ENCODE data around the gene COL4A2. TPM values are rescaled to one million over a fixed set of nuclear protein-coding genes. Genes with fewer than 3 reads are reported as not detected.

COL4A2 gene
- total RNA-seq, 2 donors from 2014 or later: 999 to 1,135 TPM

GRCh38 chr13:110272227-110272626, 34.9 kb upstream of the COL4A2 start:
- H3K4me3 ChIP-seq: no peak overlapping the region
- DNase-seq (ENCODE audit: low spot score): no peak
- ATAC-seq (ENCODE audit: insufficient number of reproducible peaks, low FRiP score, low read depth): no peak
- no peaks in the 10 kb centered on the region for H3K27me3 ChIP-seq (replicated peaks; ENCODE audit: insufficient read depth)
- TF ChIP-seq, protein P1, sequence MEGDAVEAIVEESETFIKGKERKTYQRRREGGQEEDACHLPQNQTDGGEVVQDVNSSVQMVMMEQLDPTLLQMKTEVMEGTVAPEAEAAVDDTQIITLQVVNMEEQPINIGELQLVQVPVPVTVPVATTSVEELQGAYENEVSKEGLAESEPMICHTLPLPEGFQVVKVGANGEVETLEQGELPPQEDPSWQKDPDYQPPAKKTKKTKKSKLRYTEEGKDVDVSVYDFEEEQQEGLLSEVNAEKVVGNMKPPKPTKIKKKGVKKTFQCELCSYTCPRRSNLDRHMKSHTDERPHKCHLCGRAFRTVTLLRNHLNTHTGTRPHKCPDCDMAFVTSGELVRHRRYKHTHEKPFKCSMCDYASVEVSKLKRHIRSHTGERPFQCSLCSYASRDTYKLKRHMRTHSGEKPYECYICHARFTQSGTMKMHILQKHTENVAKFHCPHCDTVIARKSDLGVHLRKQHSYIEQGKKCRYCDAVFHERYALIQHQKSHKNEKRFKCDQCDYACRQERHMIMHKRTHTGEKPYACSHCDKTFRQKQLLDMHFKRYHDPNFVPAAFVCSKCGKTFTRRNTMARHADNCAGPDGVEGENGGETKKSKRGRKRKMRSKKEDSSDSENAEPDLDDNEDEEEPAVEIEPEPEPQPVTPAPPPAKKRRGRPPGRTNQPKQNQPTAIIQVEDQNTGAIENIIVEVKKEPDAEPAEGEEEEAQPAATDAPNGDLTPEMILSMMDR (IDR thresholded peaks at IDR 0.05): no peak
- H3K27ac ChIP-seq: no peak overlapping the region
- no peaks in the 10 kb centered on the region for H3K9me3 ChIP-seq
- H3K4me1 ChIP-seq (ENCODE audit: control insufficient read depth in 1 of 2, low read depth in 2 of 2): peaks cover 41 to 90% of the 10 kb centered on the region in 2 donors
- no peaks in the 10 kb centered on the region for H3K36me3 ChIP-seq

GRCh38 chr13:110272651-110273050, 34.4 kb upstream of the COL4A2 start:
- TF ChIP-seq, protein P1 (IDR thresholded peaks at IDR 0.05): no peak
- DNase-seq (ENCODE audit: low spot score): no peak
- no peaks in the 10 kb centered on the region for H3K36me3 ChIP-seq
- no peaks in the 10 kb centered on the region for H3K9me3 ChIP-seq
- H3K4me3 ChIP-seq: no peak overlapping the region
- peaks cover 37 to 90% of the 10 kb centered on the region in 2 donors for H3K4me1 ChIP-seq (ENCODE audit: control insufficient read depth in 1 of 2, low read depth in 2 of 2)
- peak overlapping the region; percentile 65 to 67 for H3K27ac ChIP-seq
- no peaks in the 10 kb centered on the region for H3K27me3 ChIP-seq (replicated peaks; ENCODE audit: insufficient read depth)
- no peak for ATAC-seq (ENCODE audit: insufficient number of reproducible peaks, low FRiP score, low read depth)

- H3K36me3 ChIP-seq: no peaks in the 10 kb centered on the region
- no peaks in the 10 kb centered on the region for H3K27me3 ChIP-seq (replicated peaks; ENCODE audit: insufficient read depth)
- H3K4me3 ChIP-seq: no peak overlapping the region
- DNase-seq (ENCODE audit: low spot score): no peak
- ATAC-seq (ENCODE audit: insufficient number of reproducible peaks, low FRiP score, low read depth): no peak
- TF ChIP-seq, protein P1 (IDR thresholded peaks at IDR 0.05): no peak
- peak overlapping the region; percentile 65 to 67 for H3K27ac ChIP-seq
- H3K9me3 ChIP-seq: no peaks in the 10 kb centered on the region
- H3K4me1 ChIP-seq (ENCODE audit: control insufficient read depth in 1 of 2, low read depth in 2 of 2): peaks cover 34 to 90% of the 10 kb centered on the region in 2 donors
Measured at GRCh38 chr13:110273254-110273653, 33.8 kb upstream of the COL4A2 start.

- no peaks in the 10 kb centered on the region for H3K36me3 ChIP-seq
- TF ChIP-seq, protein P1 (IDR thresholded peaks at IDR 0.05): peak; percentile 50
- H3K27ac ChIP-seq: peak overlapping the region; percentile 65 to 67
- H3K27me3 ChIP-seq (replicated peaks; ENCODE audit: insufficient read depth): no peaks in the 10 kb centered on the region
- DNase-seq (ENCODE audit: low spot score) (no peak), ATAC-seq (ENCODE audit: insufficient number of reproducible peaks, low FRiP score, low read depth) (peak; percentile 13)
- no peak overlapping the region for H3K4me3 ChIP-seq
- H3K4me1 ChIP-seq (ENCODE audit: control insufficient read depth in 1 of 2, low read depth in 2 of 2): peaks cover 22 to 91% of the 10 kb centered on the region in 2 donors
- no peaks in the 10 kb centered on the region for H3K9me3 ChIP-seq
Measured at GRCh38 chr13:110274687-110275086, 32.4 kb upstream of the COL4A2 start.

DNA sequence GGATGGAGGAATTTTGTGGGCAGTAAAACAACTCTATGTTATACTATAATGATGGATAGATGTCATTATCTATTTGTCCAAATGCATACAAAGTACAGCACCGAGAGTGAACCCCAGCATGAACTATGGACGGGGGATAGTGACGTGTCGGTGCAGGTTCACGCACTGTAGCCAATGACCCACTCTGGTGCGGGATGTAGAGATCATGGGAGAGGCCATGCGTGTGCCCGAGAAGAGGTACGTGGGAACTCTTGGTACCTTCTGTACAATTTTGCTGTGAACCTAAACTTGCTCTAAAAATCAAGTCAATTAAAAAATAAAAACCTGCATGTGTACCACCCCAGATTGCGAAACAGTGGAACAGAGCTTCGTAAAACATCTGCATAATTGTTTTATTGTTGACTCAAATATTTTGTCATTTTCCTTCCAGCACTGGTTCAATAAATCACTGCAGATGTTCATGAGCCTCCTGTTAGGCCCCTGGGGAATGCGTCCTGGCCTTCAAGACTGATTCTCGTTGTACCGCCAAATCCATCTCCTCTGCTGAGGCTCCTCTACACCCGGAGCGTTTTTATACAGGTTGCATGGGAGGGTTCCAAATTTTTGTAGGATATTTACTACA, 31.0 kb upstream of the COL4A2 start:
- TF ChIP-seq, protein P1 (IDR thresholded peaks at IDR 0.05): no peak
- no peaks in the 10 kb centered on the region for H3K36me3 ChIP-seq
- peak overlapping the region; percentile 65 to 67 for H3K27ac ChIP-seq
- H3K27me3 ChIP-seq (replicated peaks; ENCODE audit: insufficient read depth): no peaks in the 10 kb centered on the region
- no peak overlapping the region for H3K4me3 ChIP-seq
- peaks cover 20 to 91% of the 10 kb centered on the region in 2 donors for H3K4me1 ChIP-seq (ENCODE audit: control insufficient read depth in 1 of 2, low read depth in 2 of 2)
- ATAC-seq (ENCODE audit: insufficient number of reproducible peaks, low FRiP score, low read depth): no peak
- no peaks in the 10 kb centered on the region for H3K9me3 ChIP-seq
- DNase-seq (ENCODE audit: low spot score): no peak
